ENCODE measurements around the gene PPP2R5E. TPM values are rescaled to one million over a fixed set of nuclear protein-coding genes. Genes with fewer than 3 reads are reported as not detected.

Gene PPP2R5E
- total and polyA plus RNA-seq, 2 of the 8 experiments (the other 6 are each of a cell fraction or from before 2014, with no cell fraction given): 6.8 to 64.6 TPM

GRCh38 chr14:63421226-63421625 lies 122.0 kb downstream of the PPP2R5E start:
- DNase-seq (ENCODE audit: low read depth in 1 of 2, low spot score in 2 of 2) (no peak), FAIRE-seq (no peak)
- H4K5ac ChIP-seq (ENCODE audit: insufficient read length, low read depth, low read length): no peak overlapping the region
- H3K27me3 ChIP-seq (replicated peaks in 1 of 4; ENCODE audit: control insufficient read depth in 3 of 4, extremely low read depth in 1 of 4, insufficient read depth in 3 of 4, low read length in 3 of 4): no peaks in the 10 kb centered on the region
- no peak overlapping the region for H2BK120ac ChIP-seq (replicated peaks; ENCODE audit: low read depth, low read length)
- H3K9ac ChIP-seq (replicated peaks in 1 of 4; ENCODE audit: extremely low read depth in 1 of 4, low read depth in 3 of 4, low read length in 3 of 4): no peak overlapping the region
- H3K18ac ChIP-seq (ENCODE audit: extremely low read depth, low read length): no peak overlapping the region
- H2BK15ac ChIP-seq (ENCODE audit: low read length): no peak overlapping the region
- no peak overlapping the region for H3K4me3 ChIP-seq (ENCODE audit: extremely low read depth in 1 of 4, insufficient read depth in 2 of 4, low read depth in 3 of 4, low read length in 4 of 4)
- H4K91ac ChIP-seq (replicated peaks; ENCODE audit: insufficient read length, low read length): no peak overlapping the region
- H3K79me2 ChIP-seq (ENCODE audit: control insufficient read depth in 1 of 2, insufficient read depth in 2 of 2, low read length in 2 of 2): peaks cover 0 to 20% of the 10 kb centered on the region in 2 experiments; a peak in 2 of 4 replicates
- H3K56ac ChIP-seq (replicated peaks; ENCODE audit: insufficient read length, low read depth, low read length): no peak overlapping the region
- no peaks in the 10 kb centered on the region for H4K20me1 ChIP-seq (replicated peaks in 1 of 2; ENCODE audit: control insufficient read depth in 1 of 2, insufficient read depth in 2 of 2, low read length in 2 of 2)
- H3K9me3 ChIP-seq (ENCODE audit: insufficient read depth in 2 of 2, low read depth in 1 of 2, low read length in 1 of 2): no peaks in the 10 kb centered on the region
- no peaks in the 10 kb centered on the region for H3K23me2 ChIP-seq (ENCODE audit: low read depth, low read length)
- no peak overlapping the region for H2BK12ac ChIP-seq (ENCODE audit: low read depth, low read length)
- no peak overlapping the region for H2BK5ac ChIP-seq (ENCODE audit: low read depth, low read length)
- peaks cover 0 to 4% (median 2%) of the 10 kb centered on the region in 4 experiments; a peak in 4 of 8 replicates for H3K36me3 ChIP-seq (ENCODE audit: control insufficient read depth in 2 of 4, insufficient read depth in 4 of 4, low read length in 3 of 4)
- no peak overlapping the region for H2BK20ac ChIP-seq (ENCODE audit: low read length)
- POLR2A ChIA-PET (ENCODE audit: partially characterized antibody): interaction anchor here (0.9 kb wide), 1 partner anchor 122 kb away, joined by 4 read pairs; the partner anchor contains the start of gene PPP2R5E
- H3K79me1 ChIP-seq (ENCODE audit: low read depth, low read length): no peaks in the 10 kb centered on the region
- H2AK5ac ChIP-seq (ENCODE audit: low read depth, low read length): no peak overlapping the region
- H3K23ac ChIP-seq (ENCODE audit: insufficient read length): no peak overlapping the region
- H3K4ac ChIP-seq (replicated peaks; ENCODE audit: insufficient read length, low read depth, low read length): no peak overlapping the region
- no peak overlapping the region for H3K4me2 ChIP-seq (ENCODE audit: insufficient read depth in 1 of 2, low read depth in 2 of 2, low read length in 2 of 2)
- no peak overlapping the region for H3K27ac ChIP-seq (ENCODE audit: low read depth, low read length)
- H4K8ac ChIP-seq (ENCODE audit: extremely low read depth, insufficient read depth, low read length): no peak overlapping the region
- no peak overlapping the region for H3K14ac ChIP-seq (ENCODE audit: insufficient read length)
- no peak overlapping the region for H2AFZ ChIP-seq (ENCODE audit: low read length)
- no peaks in the 10 kb centered on the region for H3K4me1 ChIP-seq (replicated peaks in 1 of 4; ENCODE audit: control insufficient read depth in 3 of 4, insufficient read depth in 4 of 4, low read length in 3 of 4)
- 94% methylated on average over 2 of the region's 2 CpGs; no CpG with 5 or more reads in 1 of the 2 experiments for WGBS, 2 experiments (ENCODE audit: extremely low coverage in 1 of 2, insufficient coverage in 1 of 2, insufficient read length in 1 of 2, insufficient replicate concordance in 2 of 2, low coverage in 1 of 2, low lambda C conversion rate in 2 of 2, missing lambda C conversion rate in 1 of 2)
- CTCF ChIA-PET (ENCODE audit: partially characterized antibody): interaction anchor here (0.6 to 2.3 kb wide), 3 partner anchors 18 to 88 kb away, joined by 3 to 4 read pairs (median 4); no protein-coding TSS in a partner anchor
- TF ChIP-seq SIRT6 (IDR thresholded peaks at IDR 0.05; ENCODE audit: low read length) (no peak), SUZ12 (IDR thresholded peaks at IDR 0.05; ENCODE audit: low read length) (no peak), GABPA (IDR thresholded peaks at IDR 0.05; ENCODE audit: borderline replicate concordance, insufficient read depth, low read length) (no peak), TAF1 (IDR thresholded peaks at IDR 0.05; ENCODE audit: low read depth, low read length) (no peak), USF2 (IDR thresholded peaks at IDR 0.05; ENCODE audit: low read length) (no peak), SRF (IDR thresholded peaks at IDR 0.05; ENCODE audit: low read depth, low read length) (no peak), RFX5 (IDR thresholded peaks at IDR 0.05; ENCODE audit: borderline replicate concordance, low read depth, low read length) (no peak), CHD2 (IDR thresholded peaks at IDR 0.05; ENCODE audit: low read length) (no peak), CBX5 (IDR thresholded peaks at IDR 0.05; ENCODE audit: low read depth, low read length) (no peak), CREB1 (IDR thresholded peaks at IDR 0.05) (no peak), JUN (IDR thresholded peaks at IDR 0.05; ENCODE audit: low read depth, low read length) (no peak), POLR2AphosphoS5 (IDR thresholded peaks at IDR 0.05; ENCODE audit: low read depth, low read length) (no peak), BCL11A (IDR thresholded peaks at IDR 0.05; ENCODE audit: low read depth in 2 of 2, low read length in 2 of 2) (no peak), EP300 (IDR thresholded peaks at IDR 0.05; ENCODE audit: borderline replicate concordance in 1 of 2, low read depth in 2 of 2, low read length in 2 of 2) (no peak)

Data from H1 (cell line).